HUDEP-2 (cell line): ENCODE results near the gene REXO1.
A peak's percentile ranks its signal among the peaks of the same experiment; 100 is the strongest.
"Not testable (repeated sequence)": the region's sequence is repeated elsewhere in the genome, so short reads cannot be mapped to it uniquely, and the experiment has no call there.

Experiments
- DNase-seq, 76 experiments: peaks; one replicate each; lab custom pipeline; 2025; ENCODE audit not compliant: unreplicated experiment in 76 of 76; lab: John Stamatoyannopoulos, UW

Gene REXO1, protein sequence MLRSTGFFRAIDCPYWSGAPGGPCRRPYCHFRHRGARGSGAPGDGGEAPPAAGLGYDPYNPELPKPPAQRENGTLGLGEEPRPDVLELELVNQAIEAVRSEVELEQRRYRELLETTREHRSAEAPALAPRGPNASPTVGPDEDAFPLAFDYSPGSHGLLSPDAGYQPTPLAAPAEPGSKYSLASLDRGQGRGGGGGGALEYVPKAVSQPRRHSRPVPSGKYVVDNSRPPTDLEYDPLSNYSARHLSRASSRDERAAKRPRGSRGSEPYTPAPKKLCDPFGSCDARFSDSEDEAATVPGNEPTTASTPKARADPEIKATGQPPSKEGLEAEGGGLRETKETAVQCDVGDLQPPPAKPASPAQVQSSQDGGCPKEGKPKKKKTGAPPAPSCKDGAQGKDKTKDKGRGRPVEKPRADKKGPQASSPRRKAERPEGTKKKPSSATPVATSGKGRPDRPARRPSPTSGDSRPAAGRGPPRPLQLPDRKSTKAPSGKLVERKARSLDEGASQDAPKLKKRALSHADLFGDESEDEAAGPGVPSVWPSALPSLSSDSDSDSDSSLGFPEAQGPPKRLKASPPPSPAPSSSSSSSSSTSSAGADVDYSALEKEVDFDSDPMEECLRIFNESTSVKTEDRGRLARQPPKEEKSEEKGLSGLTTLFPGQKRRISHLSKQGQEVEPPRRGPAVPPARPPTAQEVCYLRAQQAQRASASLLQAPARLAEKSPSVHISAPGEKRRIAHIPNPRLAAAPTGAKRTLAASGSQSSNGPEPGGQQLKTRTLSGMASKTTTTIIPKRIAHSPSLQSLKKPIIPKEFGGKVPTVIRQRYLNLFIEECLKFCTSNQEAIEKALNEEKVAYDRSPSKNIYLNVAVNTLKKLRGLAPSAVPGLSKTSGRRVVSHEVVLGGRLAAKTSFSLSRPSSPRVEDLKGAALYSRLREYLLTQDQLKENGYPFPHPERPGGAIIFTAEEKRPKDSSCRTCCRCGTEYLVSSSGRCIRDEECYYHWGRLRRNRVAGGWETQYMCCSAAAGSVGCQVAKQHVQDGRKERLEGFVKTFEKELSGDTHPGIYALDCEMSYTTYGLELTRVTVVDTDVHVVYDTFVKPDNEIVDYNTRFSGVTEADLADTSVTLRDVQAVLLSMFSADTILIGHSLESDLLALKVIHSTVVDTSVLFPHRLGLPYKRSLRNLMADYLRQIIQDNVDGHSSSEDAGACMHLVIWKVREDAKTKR

DNA sequence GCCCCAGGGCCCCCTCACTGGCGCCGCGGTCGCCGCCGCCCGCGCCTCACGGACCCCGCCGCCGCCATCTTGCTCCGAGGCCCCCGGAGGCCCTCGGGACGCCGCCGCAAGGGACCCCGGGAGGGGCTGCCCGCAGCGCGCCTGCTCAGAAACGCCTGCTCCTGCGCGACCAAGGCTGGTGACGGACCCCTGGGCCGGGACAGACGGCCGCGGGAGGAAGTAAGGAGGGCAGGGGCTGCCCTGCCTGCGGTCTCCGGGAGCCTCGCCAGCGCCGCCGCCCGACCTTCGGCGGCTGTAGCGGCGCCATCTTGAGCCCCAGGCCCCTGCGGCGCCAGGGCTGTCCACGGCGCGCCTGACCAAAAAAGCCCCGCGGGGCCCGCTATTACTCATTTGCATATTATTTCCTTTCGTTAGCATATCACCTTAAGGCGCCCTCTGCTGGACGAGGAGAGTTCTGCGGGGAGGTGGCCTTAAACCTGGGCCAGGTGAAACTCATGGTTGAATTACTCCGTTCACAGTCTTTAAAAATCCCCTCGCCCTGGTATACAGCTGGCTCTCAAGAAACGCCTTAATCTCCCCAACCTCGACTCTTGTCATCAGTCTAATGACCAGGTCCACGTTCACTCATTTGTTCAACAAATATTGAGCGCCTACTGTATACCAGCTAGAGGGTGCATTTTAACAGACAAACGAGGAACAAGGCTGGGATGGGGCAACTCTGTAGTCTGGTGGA, at the start of gene REXO1:
Gene REXO1 (minus strand): TSS at position 85 of the 733 bp plus-strand sequence. CDS start 125 bp downstream, outside the sequence.
- peak in 73 of 76 experiments; percentile 70 to 99 (median 96) for DNase-seq

DNA sequence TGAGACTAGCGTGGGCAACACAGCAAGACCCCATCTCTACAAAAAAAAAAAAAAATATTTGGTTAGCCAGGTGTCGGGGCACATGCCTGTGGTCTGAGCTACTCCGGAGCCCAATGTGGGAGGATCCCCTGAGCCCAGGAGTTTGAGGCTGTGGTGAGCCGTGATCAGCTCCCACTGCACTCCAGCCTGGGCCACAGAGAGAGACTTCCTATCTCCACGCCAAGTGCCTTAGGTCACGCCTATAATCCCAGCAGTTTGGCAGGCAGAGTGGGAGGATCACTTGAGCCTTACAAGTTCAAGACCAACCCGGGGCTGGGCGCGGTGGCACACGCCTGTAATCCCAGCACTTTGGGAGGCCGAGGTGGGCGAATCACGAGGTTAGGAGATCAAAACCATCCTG, 48.2 kb upstream of the REXO1 start:
- no peak for DNase-seq

DNA sequence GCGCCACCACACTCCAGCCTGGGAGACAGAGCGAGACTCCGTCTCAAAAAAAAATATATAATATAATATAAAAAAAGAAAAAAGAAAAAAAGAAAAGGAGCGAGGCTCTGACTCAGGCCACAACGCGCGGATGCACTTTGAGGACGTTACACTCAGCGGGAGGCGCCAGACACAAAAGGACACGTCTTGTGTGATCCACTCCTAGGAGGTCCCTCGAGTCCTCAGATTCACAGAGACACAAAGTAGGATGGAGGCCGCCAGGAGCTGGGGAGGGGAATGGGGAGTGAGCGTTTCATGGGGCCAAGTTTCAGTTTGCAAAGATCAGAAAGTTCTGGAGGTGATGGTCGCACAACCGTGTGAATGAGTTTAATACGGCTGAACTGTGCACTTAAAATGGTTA, 45.5 kb upstream of the REXO1 start:
- DNase-seq = no peak

DNA sequence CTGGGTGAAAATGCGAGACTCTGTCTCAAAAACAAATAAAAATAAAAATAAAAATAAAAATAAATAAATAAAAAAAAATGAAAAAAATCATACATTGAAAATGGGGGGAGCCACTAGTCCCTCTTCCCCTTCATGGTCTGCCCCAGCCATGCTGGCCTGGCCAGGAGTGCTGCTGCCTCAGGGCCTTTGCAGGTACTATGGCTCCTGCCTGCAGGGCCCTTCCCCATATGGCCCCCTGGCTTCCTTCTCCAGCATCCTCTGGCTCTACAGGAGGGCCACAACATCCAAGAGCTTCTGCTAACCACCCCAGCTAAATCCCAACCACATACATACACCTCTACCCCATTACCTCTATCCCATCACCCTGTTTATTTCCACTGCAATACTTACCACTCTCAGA, 41.6 kb upstream of the REXO1 start:
- no peak for DNase-seq

DNA sequence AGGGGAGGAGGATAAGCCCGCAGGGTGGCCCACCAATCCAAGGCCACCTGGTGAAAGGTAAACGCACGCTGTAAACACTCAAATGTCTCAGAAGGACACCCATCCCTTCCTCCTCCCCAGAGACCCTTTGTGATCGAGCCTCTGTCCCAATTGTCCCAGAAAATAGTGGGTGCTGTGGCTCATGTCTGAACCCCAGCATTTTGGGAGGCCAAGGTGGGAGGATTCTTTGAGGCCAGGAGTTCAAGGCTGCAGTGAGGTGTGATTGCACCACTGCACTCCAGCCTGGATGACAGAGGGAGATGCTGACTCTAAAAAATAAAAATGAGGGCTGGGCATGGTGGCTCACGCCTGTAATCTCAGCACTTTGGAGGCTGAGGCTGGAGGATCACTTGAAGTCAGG, 40.1 kb upstream of the REXO1 start:
- DNase-seq = no peak

DNA sequence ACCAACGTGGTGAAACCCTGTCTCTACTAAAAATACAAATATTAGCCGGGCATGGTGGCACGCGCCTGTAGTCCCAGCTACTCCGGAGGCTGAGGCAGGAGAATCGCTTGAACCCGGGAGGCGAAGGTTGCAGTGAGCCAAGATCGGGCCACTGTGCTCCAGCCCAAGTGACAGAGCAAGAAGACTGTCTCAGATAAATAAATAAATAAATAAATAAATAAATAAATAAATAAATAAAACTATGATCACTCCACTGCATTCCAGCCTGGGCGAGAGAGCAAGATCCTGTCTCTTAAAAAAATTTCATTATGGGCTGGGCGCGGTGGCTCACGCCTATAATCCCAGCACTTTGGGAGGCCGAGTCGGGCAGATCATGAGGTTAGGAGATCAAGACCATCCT, 38.1 kb upstream of the REXO1 start:
- DNase-seq = not testable (repeated sequence)

DNA sequence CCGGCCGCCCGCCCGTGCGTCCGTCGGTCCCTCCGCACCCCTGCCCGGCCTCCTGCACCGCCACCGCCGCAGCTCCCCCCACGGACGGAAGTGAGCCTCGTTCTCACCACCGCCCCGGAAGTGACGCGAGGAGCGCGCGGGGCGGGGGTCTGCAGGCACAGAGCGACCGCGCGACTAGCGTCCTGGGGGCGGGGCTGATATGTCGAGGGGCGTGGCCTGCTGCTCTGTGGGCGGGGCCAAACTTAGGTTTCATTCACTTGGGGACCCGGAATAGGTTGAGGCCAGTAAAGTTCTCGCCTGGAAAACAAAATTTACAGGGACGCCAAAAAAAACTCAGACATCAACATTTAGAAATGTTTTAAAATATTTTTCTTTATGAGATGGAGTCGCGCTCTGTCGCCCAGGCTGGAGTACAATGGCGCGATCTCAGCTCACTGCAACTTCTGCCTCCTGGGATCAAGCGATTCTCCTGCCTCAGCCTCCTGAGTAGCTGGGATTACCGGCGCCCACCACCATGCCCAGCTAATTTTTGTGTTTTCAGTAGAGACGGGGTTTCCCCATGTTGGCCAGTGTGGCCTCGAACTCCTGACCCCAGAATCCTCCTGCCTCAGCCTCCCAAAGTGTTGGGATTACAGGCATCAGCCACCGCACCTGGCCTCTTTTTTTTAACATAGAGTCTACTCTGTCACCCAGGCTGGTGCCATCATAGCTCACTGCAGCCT, 37.3 kb upstream of the REXO1 start, which contains the start of gene ABHD17A:
Gene ABHD17A (minus strand): TSS at position 99 of the 722 bp plus-strand sequence. CDS start 3,930 bp downstream, outside the sequence.
- peak in 74 of 76 experiments; percentile 60 to 98 (median 94) for DNase-seq

DNA sequence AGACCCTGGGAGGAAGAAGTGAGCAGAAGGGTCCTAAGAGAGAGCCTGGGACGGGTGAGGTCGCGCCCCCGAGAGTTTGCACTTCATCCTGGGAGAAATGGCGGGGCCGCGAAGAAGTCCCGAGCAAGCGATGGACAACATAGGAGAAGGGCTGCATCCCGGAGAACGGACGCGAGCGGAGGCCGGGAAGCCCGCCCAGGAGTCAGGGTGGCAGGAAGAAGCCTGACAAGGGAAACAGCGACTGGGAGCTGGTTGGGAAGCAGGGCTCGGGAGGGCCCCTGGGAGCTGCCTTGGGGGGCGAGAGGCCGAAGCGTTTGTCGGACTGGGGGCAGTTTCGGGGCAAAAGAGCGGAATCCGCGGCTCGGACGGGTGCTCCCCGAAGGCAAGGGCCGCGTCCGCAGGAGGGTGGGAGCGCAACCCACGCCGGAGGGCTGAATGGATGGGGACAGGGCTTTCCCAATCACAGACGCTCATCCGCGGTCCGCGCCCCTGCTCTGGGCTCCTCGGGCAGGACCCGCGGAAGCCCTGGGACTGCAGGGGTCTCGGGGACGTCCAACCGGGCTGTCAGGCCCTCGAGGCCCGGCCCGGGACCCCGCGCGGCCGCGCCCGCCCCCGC, 36.5 kb upstream of the REXO1 start:
- DNase-seq = no peak

DNA sequence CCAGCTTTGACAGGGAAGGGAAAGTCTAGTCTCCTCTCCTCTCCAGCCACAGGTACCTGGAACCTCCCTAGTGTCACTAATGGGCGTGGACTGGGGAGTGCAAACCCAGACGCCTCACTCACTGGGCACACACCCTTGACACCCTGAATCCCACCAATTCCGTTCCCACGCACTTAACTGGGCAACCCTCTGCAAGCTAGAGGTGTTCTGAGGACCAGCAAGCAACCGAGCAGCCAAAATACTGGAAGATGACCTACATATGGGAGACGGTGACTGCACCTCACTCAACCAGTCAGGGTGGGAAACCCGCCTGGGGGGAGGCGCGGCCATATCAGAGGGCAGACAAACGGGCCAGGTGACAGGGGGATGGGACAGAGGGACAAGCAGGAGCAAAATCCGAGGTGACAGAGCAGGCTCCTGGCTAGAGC, 36.0 kb upstream of the REXO1 start:
- peak in 6 of 76 experiments; percentile 19 to 39 (median 27) for DNase-seq

DNA sequence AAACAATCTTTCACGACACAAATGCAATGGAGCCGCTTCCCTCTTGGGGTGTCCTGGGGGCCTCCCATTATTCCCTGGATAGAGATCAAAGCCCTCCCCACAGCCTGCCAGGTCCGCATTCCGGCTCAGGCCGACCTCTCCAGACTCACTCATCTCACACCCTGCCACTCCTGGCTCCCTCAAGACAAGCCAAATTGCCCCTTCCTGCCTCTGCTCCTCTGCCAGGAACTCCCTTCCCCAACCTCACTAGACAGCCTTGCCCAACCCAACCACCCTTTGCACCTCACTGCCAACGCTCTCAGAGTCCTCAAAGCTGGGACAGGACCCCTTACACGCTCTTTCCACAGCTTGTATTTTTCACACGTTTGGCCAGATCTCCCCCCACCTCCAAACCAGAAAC, 35.5 kb upstream of the REXO1 start:
- no peak for DNase-seq

DNA sequence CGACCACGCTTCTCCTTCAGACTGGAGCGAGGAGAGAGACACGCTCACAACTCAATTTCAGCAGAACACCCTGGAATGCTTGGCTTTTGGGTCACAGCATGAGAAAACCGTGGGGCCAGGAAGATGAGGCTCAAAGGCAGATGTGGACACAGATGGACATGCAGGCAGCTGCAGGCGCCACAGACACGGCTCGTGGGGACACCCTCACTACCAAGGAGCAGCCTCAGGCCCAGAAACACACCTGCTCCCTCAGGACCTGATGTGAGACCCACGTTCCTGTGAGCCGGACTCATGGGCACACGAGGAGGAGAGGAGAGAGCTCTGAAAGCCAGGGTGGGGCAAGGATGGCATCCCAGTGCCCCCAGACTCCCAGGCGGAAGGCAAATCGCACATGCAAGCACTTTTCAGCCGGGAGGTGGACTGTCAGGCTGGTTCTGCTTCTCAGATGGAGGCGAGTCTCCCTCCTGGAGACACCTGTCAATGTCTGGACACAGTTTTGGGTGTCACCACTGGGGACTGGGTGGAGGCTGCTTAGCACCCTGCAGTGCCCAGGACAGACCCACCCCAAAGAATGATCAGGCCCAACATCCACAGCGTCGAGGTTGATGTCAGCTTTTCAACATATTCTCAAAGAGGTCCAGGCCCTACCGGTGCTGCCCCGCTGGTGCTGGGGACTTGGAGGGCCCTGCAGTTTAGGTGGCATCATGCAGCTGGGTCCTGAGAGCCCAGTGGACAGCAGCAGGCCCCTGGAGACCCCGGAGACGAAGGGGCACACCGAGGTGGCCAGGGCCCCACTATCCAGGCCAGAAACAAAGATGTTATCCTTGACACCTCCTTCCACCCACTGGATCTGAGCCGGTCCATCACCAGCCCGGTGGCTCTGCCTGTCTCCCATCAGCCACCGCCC, 34.8 kb upstream of the REXO1 start:
- DNase-seq = no peak

DNA sequence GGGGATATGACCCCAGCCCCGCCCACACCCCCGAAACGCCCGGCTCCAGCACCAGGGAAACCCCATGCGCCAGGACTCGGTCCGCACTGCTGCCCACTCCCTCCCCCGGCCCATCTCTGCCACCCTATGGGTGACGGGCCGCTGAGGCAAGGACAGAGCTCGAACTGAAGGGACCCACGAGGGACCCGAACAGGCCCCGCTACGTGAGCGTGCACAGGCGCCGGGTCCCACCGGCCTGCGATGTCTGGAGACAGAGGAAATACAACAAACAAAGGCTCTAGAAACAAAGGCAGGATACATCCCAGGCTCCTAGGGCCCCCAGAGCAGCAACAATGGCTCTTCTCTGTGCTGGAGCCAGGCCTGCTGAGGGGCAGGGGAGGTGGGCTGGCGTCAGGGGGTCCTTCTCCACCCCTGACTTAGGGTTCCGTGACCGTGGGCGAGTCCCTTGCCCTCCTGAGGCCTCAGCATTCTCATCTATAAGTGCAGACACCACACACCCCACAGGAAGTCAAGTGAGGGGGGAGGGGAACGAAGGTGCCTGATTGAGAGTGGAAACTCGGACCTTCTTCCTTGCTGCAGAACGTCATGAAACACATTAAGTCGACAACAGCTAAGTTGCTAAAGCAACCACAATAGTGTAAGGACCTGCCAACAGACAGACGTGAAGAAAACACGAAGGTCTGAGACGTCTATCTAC, 34.0 kb upstream of the REXO1 start:
- peak in 5 of 76 experiments; percentile 15 to 33 (median 29) for DNase-seq

DNA sequence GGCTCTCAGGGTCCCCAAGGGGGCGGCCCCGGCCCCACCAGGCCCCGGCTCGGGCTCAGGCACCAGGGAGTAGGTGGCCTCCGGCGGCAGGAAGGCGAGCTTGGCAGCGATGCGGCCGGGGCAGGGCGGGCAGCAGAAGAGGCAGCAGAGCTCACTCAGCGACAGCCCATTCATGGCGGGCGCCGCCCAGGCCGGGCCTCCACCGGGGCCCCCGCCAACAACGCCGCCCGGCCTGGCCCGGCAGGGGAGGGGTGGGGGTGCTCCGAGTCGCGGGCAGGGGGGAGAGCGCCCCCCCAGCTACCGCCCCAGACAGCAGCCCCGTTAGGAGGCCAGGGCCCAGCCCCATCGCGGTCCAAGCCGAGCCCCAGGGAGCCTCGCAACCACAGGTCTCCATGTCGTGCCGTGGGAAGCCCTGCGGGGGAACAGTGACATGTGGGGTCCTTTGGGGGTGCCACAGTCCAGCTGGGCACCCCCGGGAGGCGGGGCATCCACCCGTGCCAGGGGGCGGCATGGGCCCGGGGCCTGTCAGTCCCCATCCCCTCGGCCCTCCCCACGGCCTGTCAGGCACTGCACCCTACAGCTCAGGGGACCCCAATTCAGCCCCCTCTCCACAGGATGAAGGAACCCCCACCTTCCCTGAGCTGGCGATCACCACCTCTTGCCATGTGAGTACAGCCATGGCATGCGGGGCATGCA, 33.3 kb upstream of the REXO1 start:
- DNase-seq = peak in 3 of 76 experiments; percentile 15 to 18 (median 18)

DNA sequence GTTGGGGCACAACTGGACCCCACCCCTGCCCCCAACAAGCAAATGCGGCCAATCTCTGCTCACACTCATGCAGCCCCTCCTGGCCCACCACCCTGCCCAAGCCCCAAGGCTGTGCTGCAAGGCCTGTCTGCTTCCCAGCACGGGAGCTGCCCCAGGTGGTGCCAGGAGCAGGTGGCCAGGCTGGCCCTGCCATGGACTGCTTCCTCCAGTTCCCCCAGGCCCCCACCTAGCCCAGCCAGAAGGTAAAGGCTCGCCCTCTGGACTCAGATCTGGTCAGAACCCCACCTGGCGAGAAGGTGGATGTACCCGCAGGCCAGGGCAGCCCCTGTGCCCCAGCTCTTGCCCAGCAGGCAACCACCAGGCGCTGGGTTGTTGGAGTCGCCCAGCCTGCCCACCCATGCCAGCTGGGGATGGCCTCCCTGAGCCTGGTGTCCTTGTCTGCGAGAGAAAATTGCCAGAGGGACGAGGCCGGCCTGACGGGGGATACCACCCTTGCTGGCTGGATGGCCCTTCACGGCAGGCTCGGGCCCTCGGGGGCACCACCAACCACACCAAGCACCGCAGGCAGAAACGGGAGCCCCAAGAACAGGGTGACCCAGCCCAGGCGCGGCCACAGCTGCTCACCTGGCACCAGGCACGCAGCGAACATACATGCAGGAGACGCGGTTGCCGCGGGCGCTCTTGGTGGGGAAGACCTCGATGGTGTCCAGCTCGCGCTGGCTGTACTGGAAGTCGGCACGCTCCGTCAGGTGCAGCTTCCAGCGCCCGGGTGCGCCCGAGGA, 32.5 kb upstream of the REXO1 start:
- no peak for DNase-seq

DNA sequence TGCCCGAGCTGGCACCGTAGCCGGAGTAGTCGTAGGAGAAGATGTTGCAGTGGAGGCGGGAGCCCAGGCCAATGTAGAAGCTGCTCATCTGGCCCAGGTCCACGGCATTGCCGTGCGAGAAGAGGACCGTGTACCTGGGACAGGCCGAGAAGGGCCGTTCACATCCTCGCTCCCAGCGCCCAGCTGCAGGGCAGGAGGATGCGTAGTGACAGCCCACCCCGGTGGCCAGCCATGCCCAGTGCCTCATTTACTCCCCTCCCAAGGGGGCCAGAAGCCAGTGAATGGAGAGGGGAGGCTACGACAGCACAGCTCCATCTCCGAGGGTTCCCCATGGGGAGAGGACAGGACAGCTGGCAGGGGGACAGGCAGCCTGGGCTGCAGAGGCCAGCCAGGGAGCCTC, 31.7 kb upstream of the REXO1 start:
- DNase-seq = not testable (repeated sequence)

DNA sequence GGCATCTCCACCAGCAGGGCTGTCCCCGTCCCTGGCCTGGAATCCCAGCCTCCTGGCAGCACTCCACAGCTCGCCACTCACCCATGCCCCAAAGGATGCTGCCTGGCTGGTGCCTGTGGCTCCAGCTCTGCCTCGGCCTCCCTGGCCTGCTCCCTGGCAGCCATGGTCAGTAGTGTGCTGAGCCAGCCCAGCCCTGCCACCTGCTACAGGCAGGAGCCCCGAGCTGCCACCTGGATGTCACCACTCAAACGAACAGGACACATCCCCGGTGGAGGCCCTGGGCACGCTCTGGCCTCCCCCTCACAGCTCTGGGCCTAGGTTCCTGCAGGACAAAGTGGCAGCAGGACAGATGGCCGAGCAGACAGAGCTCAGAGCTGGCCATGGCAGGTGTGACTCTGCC, 30.3 kb upstream of the REXO1 start:
- not testable (repeated sequence) for DNase-seq
